ENCODE results near the gene HABP2.

HABP2 gene

GRCh38 chr10:113527211-113527906 lies 25.5 kb upstream of the HABP2 start:
- peak; percentile 14 for DNase-seq

- DNase-seq, result no peak
Observed at GRCh38 chr10:113528876-113529275, 24.0 kb upstream of the HABP2 start.

GRCh38 chr10:113529575-113529974 lies 23.3 kb upstream of the HABP2 start:
- no peak for DNase-seq

- no peak for DNase-seq
Observed at GRCh38 chr10:113530476-113530875, 22.4 kb upstream of the HABP2 start.

GRCh38 chr10:113532724-113533123 lies 20.1 kb upstream of the HABP2 start:
- DNase-seq, result no peak

- DNase-seq, result no peak
Observed at GRCh38 chr10:113533801-113534200, 19.1 kb upstream of the HABP2 start.

GRCh38 chr10:113534423-113534822 lies 18.4 kb upstream of the HABP2 start:
- no peak for DNase-seq

- no peak for DNase-seq
Observed at GRCh38 chr10:113537672-113538071, 15.2 kb upstream of the HABP2 start.

- DNase-seq, result peak; percentile 69
Observed at GRCh38 chr10:113538151-113538550, 14.7 kb upstream of the HABP2 start.

GRCh38 chr10:113539789-113540188 lies 13.1 kb upstream of the HABP2 start:
- DNase-seq, result peak; percentile 74

GRCh38 chr10:113540845-113541548 lies 11.9 kb upstream of the HABP2 start:
- DNase-seq, result peak; percentile 53

GRCh38 chr10:113541549-113541927 lies 11.3 kb upstream of the HABP2 start:
- DNase-seq, result no peak

- DNase-seq, result no peak
Observed at GRCh38 chr10:113543107-113543955, 9.5 kb upstream of the HABP2 start.

GRCh38 chr10:113544392-113544791 lies 8.5 kb upstream of the HABP2 start:
- no peak for DNase-seq

GRCh38 chr10:113547426-113547825 lies 5.4 kb upstream of the HABP2 start:
- no peak for DNase-seq

- no peak for DNase-seq
Observed at GRCh38 chr10:113549856-113550255, 3.0 kb upstream of the HABP2 start.

- peak; percentile 31 for DNase-seq
Observed at GRCh38 chr10:113550365-113550764, 2.5 kb upstream of the HABP2 start.

GRCh38 chr10:113552014-113552413 lies 839 bp upstream of the HABP2 start:
- DNase-seq, result no peak

- no peak for DNase-seq
Observed at GRCh38 chr10:113553149-113553548, 296 bp downstream of the HABP2 start.

- no peak for DNase-seq
Observed at GRCh38 chr10:113554214-113554613, 1.4 kb downstream of the HABP2 start.

GRCh38 chr10:113555245-113555644 lies 2.4 kb downstream of the HABP2 start:
- no peak for DNase-seq

GRCh38 chr10:113555751-113556150 lies 2.9 kb downstream of the HABP2 start:
- no peak for DNase-seq

GRCh38 chr10:113557424-113557862 lies 4.6 kb downstream of the HABP2 start:
- no peak for DNase-seq

GRCh38 chr10:113557903-113558321 lies 5.1 kb downstream of the HABP2 start:
- no peak for DNase-seq

All from EL (cell line).